GM23338 (cell line): ENCODE results near the gene FUT6.
A peak's percentile ranks its signal among the peaks of the same experiment; 100 is the strongest.

Experiments
- CREB1 ChIP-seq: fragments of 250-450 bp; sonication (Bioruptor Pico); IDR thresholded peaks from 2 replicates; pipeline ENCODE4 v1.5.0; 2020; ENCODE audit warnings: low read depth, mild to moderate bottlenecking, moderate library complexity
- CTCF ChIP-seq, 2 experiments: fragments of 200-600 bp in 1 of 2; sonication (generic) in 1 of 2; conservative IDR thresholded peaks; 2 replicates each; pipeline versions ENCODE4 v1.5.1 to v1.6.1; 2016 to 2017; ENCODE audit warnings: antibody characterized with exemption in 2 of 2, low read depth in 2 of 2, mild to moderate bottlenecking in 2 of 2, moderate library complexity in 1 of 2
- ETS1 ChIP-seq: IDR thresholded peaks from 2 replicates; pipeline ENCODE4 v1.6.1; 2016; ENCODE audit warnings: antibody characterized with exemption
- EZH2 ChIP-seq: fragments of 200-600 bp; sonication (generic); IDR thresholded peaks from one replicate; pipeline ENCODE4 v1.8.0; 2017; ENCODE audit warnings: antibody characterized with exemption, mild to moderate bottlenecking, low read depth; ENCODE audit not compliant: unreplicated experiment
- EZH2phosphoT487 ChIP-seq: fragments of 200-600 bp; sonication (generic); IDR thresholded peaks from one replicate; pipeline ENCODE4 v1.8.1; 2018; ENCODE audit warnings: antibody characterized with exemption; ENCODE audit not compliant: unreplicated experiment
- JUNB ChIP-seq: IDR thresholded peaks from one replicate; pipeline ENCODE4 v1.6.1; 2016; ENCODE audit warnings: antibody characterized with exemption; ENCODE audit not compliant: unreplicated experiment
- NANOG ChIP-seq: IDR thresholded peaks from 2 replicates; pipeline ENCODE4 v1.6.1; 2016; ENCODE audit warnings: antibody characterized with exemption, borderline replicate concordance
- POLR2AphosphoS5 ChIP-seq: IDR thresholded peaks from 2 replicates; pipeline ENCODE4 v1.6.1; 2016; ENCODE audit warnings: antibody characterized with exemption, low read depth
- REST ChIP-seq: IDR thresholded peaks from one replicate; pipeline ENCODE4 v1.6.1; 2018; ENCODE audit warnings: antibody characterized with exemption; ENCODE audit not compliant: unreplicated experiment
- STAT1 ChIP-seq: IDR thresholded peaks from one replicate; pipeline ENCODE4 v1.6.1; 2016; ENCODE audit warnings: antibody characterized with exemption; ENCODE audit not compliant: unreplicated experiment
- ZNF114 ChIP-seq: fragments of 250-450 bp; sonication (Bioruptor Pico); IDR thresholded peaks from 2 replicates; pipeline ENCODE4 v1.5.0; 2020; ENCODE audit warnings: mild to moderate bottlenecking, moderate library complexity
- ZNF331 ChIP-seq: fragments of 250-450 bp; sonication (Bioruptor Pico); IDR thresholded peaks from 2 replicates; pipeline ENCODE4 v1.5.0; 2020; ENCODE audit warnings: low read depth, mild to moderate bottlenecking, moderate library complexity
- ZNF462 ChIP-seq: fragments of 250-450 bp; sonication (Bioruptor Pico); IDR thresholded peaks from 2 replicates; pipeline ENCODE4 v1.5.0; 2020; ENCODE audit warnings: mild to moderate bottlenecking, moderate library complexity

GRCh38 chr19:5826531-5827341, 12.8 kb downstream of the FUT6 start:
- TF ChIP-seq CTCF (conservative IDR thresholded peaks at IDR 0.05; ENCODE audit: low read depth in 2 of 2) (peak; percentile 15 to 29; a peak in 3 of 4 replicates), POLR2AphosphoS5 (no peak), EZH2 (no peak), EZH2phosphoT487 (no peak), NANOG (no peak), JUNB (no peak), REST (no peak), CREB1 (no peak), ZNF331 (no peak), ZNF114 (CRISPR knock-in tag) (no peak), ETS1 (no peak), ZNF462 (CRISPR knock-in tag) (no peak), STAT1 (no peak)
